Panc1 (cell line): ENCODE results near the gene ZGRF1. TPM values are rescaled to one million over a fixed set of nuclear protein-coding genes. Genes with fewer than 3 reads are reported as not detected.

Experiments
- ATAC-seq: fragments of 200-7000 bp; cut with Tn5 transposase; 2 replicates; pipeline ENCODE4 v1.9.1; 2020; ENCODE audit warnings: mild to moderate bottlenecking, moderate library complexity
- BruUV-seq: library from RNA; stranded (reverse); fragments of 400-500 nt; replicated peaks from 2 replicates; lab custom pipeline; 2021; lab: Mats Ljungman, UMichigan
- CTCF ChIA-PET: fragments of 300-600 bp; sonication (Branson Sonifier 250); formaldehyde crosslinking; loops from one replicate; lab custom pipeline; 2022; ENCODE audit warnings: antibody characterized with exemption; lab: Charles Lee
- POLR2A ChIA-PET: fragments of 300-600 bp; sonication (Branson Sonifier 250); formaldehyde crosslinking; loops from one replicate; lab custom pipeline; 2022; ENCODE audit warnings: antibody characterized with exemption; lab: Charles Lee
- DNase-seq: peaks from one replicate; pipeline ENCODE4 v3.0.0-alpha.2; 2010; ENCODE audit warnings: low read depth, low spot score
- H3K27ac ChIP-seq: 2 replicates; pipeline ENCODE4 v1.5.1; 2011; ENCODE audit warnings: mild to moderate bottlenecking, low read length, inconsistent platforms
- H3K27me3 ChIP-seq: fragments of 200-500 bp; sonication (Bioruptor generic); 2 replicates; pipeline ENCODE4 v1.6.0; 2014; ENCODE audit warnings: low read length, inconsistent platforms; ENCODE audit not compliant: control insufficient read depth, insufficient read depth
- H3K36me3 ChIP-seq: fragments of 200-500 bp; sonication (Bioruptor generic); 2 replicates; pipeline ENCODE4 v1.5.1; 2014; ENCODE audit warnings: inconsistent platforms, mild to moderate bottlenecking, low read length, moderate library complexity; ENCODE audit not compliant: control insufficient read depth, insufficient read depth
- H3K4me1 ChIP-seq: 2 replicates; pipeline ENCODE4 v1.5.1; 2011; ENCODE audit warnings: inconsistent platforms, mild to moderate bottlenecking, low read length, moderate library complexity; ENCODE audit not compliant: control insufficient read depth, insufficient read depth
- H3K4me3 ChIP-seq, 2 experiments: 2 replicates each; pipeline ENCODE4 v1.5.1; 2011 to 2012; ENCODE audit warnings: low read depth in 2 of 2, low read length in 2 of 2, mild to moderate bottlenecking in 2 of 2, inconsistent platforms in 1 of 2, moderate library complexity in 1 of 2
- H3K9me3 ChIP-seq: fragments of 200-500 bp; sonication (Bioruptor generic); 2 replicates; pipeline ENCODE4 v1.5.1; 2014; ENCODE audit warnings: low read depth, mild to moderate bottlenecking, inconsistent platforms, low read length, moderate library complexity; ENCODE audit not compliant: control insufficient read depth, insufficient read depth
- POLR2AphosphoS5 ChIP-seq: IDR thresholded peaks from 2 replicates; pipeline ENCODE4 v1.6.1; 2012; ENCODE audit warnings: mild to moderate bottlenecking, low read depth, low read length, moderate library complexity
- SIN3A ChIP-seq: IDR thresholded peaks from 2 replicates; pipeline ENCODE4 v1.6.1; 2012; ENCODE audit warnings: low read depth, mild to moderate bottlenecking, low read length, moderate library complexity, borderline replicate concordance; ENCODE audit not compliant: insufficient read depth
- TCF7L2 ChIP-seq: IDR thresholded peaks from 2 replicates; pipeline ENCODE4 v1.6.1; 2011; ENCODE audit warnings: mild to moderate bottlenecking, low read depth, low read length, inconsistent platforms
- in situ Hi-C: cut with HindIII; loops from 2 replicates; pipeline ENCODE4 v1.10.0; 2016; ENCODE audit warnings: low sequenced_read_pairs, low pct_unique_long_range_greater_than_20kb
- intact Hi-C: fragments of 100-400 bp; cut with micrococcal nuclease; formaldehyde crosslinking; loops from one replicate; pipeline ENCODE4 v1.10.0; 2022; ENCODE audit not compliant: unreplicated experiment
- total RNA-seq: library from RNA; stranded (reverse); gene quantifications from one replicate; pipeline ENCODE4 v1.2.1, GENCODE V29; 2021; ENCODE audit not compliant: unreplicated experiment
- TF ChIP-seq, protein P1 (sequence below): fragments of 450-650 bp; IDR thresholded peaks from 2 replicates; pipeline ENCODE4 v1.5.1; 2017; ENCODE audit warnings: mild to moderate bottlenecking
- TF ChIP-seq, protein P2 (sequence below), 2 experiments: IDR thresholded peaks; 2 replicates each; pipeline ENCODE4 v1.6.1; 2011 to 2012; ENCODE audit warnings: low read depth in 2 of 2, control low read depth in 1 of 2, low read length in 1 of 2, mild to moderate bottlenecking in 1 of 2, moderate library complexity in 1 of 2; ENCODE audit not compliant: insufficient read depth in 1 of 2

ZGRF1 gene
- total RNA-seq, 1 experiment from 2014 or later: 7.4 TPM

DNA sequence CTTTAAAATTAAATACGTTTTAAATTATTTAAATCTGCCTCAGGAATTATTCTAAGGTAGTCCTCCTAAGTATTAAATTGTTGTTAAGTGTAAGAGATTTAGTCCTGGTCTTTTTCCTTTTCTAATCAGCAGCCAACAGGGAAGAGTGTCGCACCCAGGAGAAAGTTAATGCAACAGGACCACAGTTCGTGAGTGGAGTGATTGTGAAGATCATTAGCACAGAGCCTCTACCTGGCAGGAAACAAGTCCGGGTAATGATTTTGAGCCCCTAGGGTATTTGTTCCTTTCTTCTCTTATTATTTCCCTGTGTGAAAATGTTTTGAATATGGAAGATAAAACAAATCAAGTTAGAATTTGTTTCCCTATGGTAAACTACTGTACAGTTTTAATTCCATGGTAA, 13.6 kb upstream of the ZGRF1 start:
- TF ChIP-seq SIN3A (no peak), TCF7L2 (no peak), POLR2AphosphoS5 (no peak)
- TF ChIP-seq, protein P1, sequence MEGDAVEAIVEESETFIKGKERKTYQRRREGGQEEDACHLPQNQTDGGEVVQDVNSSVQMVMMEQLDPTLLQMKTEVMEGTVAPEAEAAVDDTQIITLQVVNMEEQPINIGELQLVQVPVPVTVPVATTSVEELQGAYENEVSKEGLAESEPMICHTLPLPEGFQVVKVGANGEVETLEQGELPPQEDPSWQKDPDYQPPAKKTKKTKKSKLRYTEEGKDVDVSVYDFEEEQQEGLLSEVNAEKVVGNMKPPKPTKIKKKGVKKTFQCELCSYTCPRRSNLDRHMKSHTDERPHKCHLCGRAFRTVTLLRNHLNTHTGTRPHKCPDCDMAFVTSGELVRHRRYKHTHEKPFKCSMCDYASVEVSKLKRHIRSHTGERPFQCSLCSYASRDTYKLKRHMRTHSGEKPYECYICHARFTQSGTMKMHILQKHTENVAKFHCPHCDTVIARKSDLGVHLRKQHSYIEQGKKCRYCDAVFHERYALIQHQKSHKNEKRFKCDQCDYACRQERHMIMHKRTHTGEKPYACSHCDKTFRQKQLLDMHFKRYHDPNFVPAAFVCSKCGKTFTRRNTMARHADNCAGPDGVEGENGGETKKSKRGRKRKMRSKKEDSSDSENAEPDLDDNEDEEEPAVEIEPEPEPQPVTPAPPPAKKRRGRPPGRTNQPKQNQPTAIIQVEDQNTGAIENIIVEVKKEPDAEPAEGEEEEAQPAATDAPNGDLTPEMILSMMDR: no peak
- TF ChIP-seq, protein P2, sequence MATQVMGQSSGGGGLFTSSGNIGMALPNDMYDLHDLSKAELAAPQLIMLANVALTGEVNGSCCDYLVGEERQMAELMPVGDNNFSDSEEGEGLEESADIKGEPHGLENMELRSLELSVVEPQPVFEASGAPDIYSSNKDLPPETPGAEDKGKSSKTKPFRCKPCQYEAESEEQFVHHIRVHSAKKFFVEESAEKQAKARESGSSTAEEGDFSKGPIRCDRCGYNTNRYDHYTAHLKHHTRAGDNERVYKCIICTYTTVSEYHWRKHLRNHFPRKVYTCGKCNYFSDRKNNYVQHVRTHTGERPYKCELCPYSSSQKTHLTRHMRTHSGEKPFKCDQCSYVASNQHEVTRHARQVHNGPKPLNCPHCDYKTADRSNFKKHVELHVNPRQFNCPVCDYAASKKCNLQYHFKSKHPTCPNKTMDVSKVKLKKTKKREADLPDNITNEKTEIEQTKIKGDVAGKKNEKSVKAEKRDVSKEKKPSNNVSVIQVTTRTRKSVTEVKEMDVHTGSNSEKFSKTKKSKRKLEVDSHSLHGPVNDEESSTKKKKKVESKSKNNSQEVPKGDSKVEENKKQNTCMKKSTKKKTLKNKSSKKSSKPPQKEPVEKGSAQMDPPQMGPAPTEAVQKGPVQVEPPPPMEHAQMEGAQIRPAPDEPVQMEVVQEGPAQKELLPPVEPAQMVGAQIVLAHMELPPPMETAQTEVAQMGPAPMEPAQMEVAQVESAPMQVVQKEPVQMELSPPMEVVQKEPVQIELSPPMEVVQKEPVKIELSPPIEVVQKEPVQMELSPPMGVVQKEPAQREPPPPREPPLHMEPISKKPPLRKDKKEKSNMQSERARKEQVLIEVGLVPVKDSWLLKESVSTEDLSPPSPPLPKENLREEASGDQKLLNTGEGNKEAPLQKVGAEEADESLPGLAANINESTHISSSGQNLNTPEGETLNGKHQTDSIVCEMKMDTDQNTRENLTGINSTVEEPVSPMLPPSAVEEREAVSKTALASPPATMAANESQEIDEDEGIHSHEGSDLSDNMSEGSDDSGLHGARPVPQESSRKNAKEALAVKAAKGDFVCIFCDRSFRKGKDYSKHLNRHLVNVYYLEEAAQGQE (IDR thresholded peaks at IDR 0.05; ENCODE audit: insufficient read depth in 1 of 2, low read depth in 2 of 2, low read length in 1 of 2): no peak

DNA sequence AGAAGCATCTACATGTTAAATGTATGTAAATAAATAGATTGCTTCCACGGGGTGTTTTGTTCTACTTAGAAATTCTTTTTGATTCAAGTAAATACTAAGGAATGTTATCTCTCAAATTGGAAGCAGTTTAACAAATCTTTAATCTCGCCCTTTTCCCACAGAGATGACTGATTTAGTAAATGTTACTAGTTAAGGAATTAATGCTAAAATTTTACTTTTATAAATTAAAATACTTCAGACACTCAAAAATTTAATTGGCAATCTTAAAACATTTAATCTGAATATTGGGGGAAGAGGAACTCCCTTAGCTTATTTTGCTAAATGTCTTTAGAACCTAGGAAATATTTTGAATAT, 12.3 kb upstream of the ZGRF1 start:
- Histone ChIP-seq H3K27me3 (no peaks in the 10 kb centered on the region), H3K9me3 (no peaks in the 10 kb centered on the region), H3K36me3 (peaks cover 43% of the 10 kb centered on the region), H3K4me1 (no peaks in the 10 kb centered on the region), H3K4me3 (no peak overlapping the region), H3K27ac (no peak overlapping the region)
- in situ Hi-C loops: no loop called here
- ChIA-PET CTCF (no interaction called here), POLR2A (no interaction called here)
- ATAC-seq (no peak), DNase-seq (no peak)
- BruUV-seq: no TSS peak
- intact Hi-C loops: no loop called here
- TF ChIP-seq, protein P2 (IDR thresholded peaks at IDR 0.05; ENCODE audit: insufficient read depth in 1 of 2, low read depth in 2 of 2, low read length in 1 of 2): no peak
- TF ChIP-seq, protein P1: no peak
- TF ChIP-seq TCF7L2: no peak
- TF ChIP-seq SIN3A: no peak
- TF ChIP-seq POLR2AphosphoS5: no peak

More for the DNA sequence above, 13.6 kb upstream of the ZGRF1 start:
- DNase-seq (no peak), ATAC-seq (no peak)
- H3K27me3 ChIP-seq: no peaks in the 10 kb centered on the region
- H3K9me3 ChIP-seq: no peaks in the 10 kb centered on the region
- H3K36me3 ChIP-seq: peaks cover 40% of the 10 kb centered on the region
- intact Hi-C loops (no loop called here), in situ Hi-C loops (no loop called here)
- CTCF ChIA-PET: no interaction called here
- no peaks in the 10 kb centered on the region for H3K4me1 ChIP-seq
- BruUV-seq: no TSS peak
- H3K4me3 ChIP-seq: no peak overlapping the region
- POLR2A ChIA-PET: no interaction called here
- no peak overlapping the region for H3K27ac ChIP-seq
